B cell (primary cell): ENCODE results near the gene TOP2B. TPM values are rescaled to one million over a fixed set of nuclear protein-coding genes. Genes with fewer than 3 reads are reported as not detected.

ENCODE experiments used
- ATAC-seq: fragments of 200-7000 bp; cut with Tn5 transposase; one replicate; pipeline ENCODE4 v1.10.0; 2021; ENCODE audit warnings: low read depth, mild to moderate bottlenecking, moderate number of reproducible peaks, moderate library complexity
- CTCF ChIA-PET: fragments of 350-600 bp; sonication (Branson Sonifier 250); formaldehyde crosslinking; loops from one replicate; lab custom pipeline; 2021; ENCODE audit warnings: antibody characterized with exemption, inconsistent platforms; lab: Charles Lee
- POLR2A ChIA-PET: fragments of 350-600 bp; sonication (Branson Sonifier 250); formaldehyde crosslinking; loops from one replicate; lab custom pipeline; 2021; ENCODE audit warnings: antibody characterized with exemption; lab: Charles Lee
- DNase-seq: peaks from one replicate; pipeline ENCODE4 v3.0.0; 2013
- H2AFZ ChIP-seq: 2 replicates; pipeline ENCODE4 v1.6.1; 2012; ENCODE audit warnings: mild to moderate bottlenecking, low read depth, low read length; ENCODE audit not compliant: insufficient read depth, poor library complexity, severe bottlenecking
- H3K27ac ChIP-seq, 2 donors: 1 replicate in 1 of 2; 2 replicates in 1 of 2; pipeline ENCODE4 v1.5.1; 2012 to 2013; ENCODE audit warnings: low read length in 2 of 2, mild to moderate bottlenecking in 2 of 2, moderate library complexity in 1 of 2
- H3K27me3 ChIP-seq, 4 experiments: fragments of 200-600 bp in 1 of 4; sonication (generic) in 1 of 4; replicated peaks in 1 of 4; 1 replicate in 2 of 4; 2 replicates in 2 of 4; pipeline versions ENCODE4 v1.6.1 to v1.7.0; 2013 to 2016; ENCODE audit warnings: low read length in 3 of 4, mild to moderate bottlenecking in 2 of 4, mixed read lengths in 1 of 4, moderate library complexity in 1 of 4; ENCODE audit not compliant: insufficient read depth in 4 of 4, control insufficient read depth in 3 of 4; ENCODE audit errors: control extremely low read depth in 1 of 4
- H3K36me3 ChIP-seq, 2 experiments: replicated peaks in 1 of 2; 1 replicate in 1 of 2; 2 replicates in 1 of 2; pipeline versions ENCODE4 v1.6.1 to v1.7.1; 2013; ENCODE audit warnings: low read length in 1 of 2; ENCODE audit not compliant: insufficient read depth in 2 of 2, control insufficient read depth in 1 of 2; ENCODE audit errors: control extremely low read depth in 1 of 2, extremely low read depth in 1 of 2
- H3K4me1 ChIP-seq, 2 donors: fragments of 200-600 bp in 1 of 2; sonication (generic) in 1 of 2; 1 replicate in 1 of 2; 2 replicates in 1 of 2; pipeline versions ENCODE4 v1.5.1 to v1.6.1; 2013 to 2017; ENCODE audit warnings: low read length in 2 of 2; ENCODE audit not compliant: control insufficient read depth in 2 of 2, insufficient read depth in 2 of 2
- H3K4me2 ChIP-seq: replicated peaks from 2 replicates; pipeline ENCODE3; 2012; ENCODE audit warnings: mild to moderate bottlenecking, low read depth, low read length; ENCODE audit not compliant: poor library complexity, severe bottlenecking
- H3K4me3 ChIP-seq, 5 experiments: fragments of 200-600 bp in 1 of 5; sonication (generic) in 1 of 5; 1 replicate in 3 of 5; 2 replicates in 2 of 5; pipeline versions ENCODE4 v1.5.1 to v1.7.0; 2011 to 2016; ENCODE audit warnings: low read length in 4 of 5, mild to moderate bottlenecking in 4 of 5, low read depth in 2 of 5, control low read depth in 1 of 5, moderate library complexity in 1 of 5; ENCODE audit not compliant: insufficient read depth in 1 of 5; ENCODE audit errors: control extremely low read depth in 1 of 5, extremely low read depth in 1 of 5
- H3K79me2 ChIP-seq: fragments of 200-600 bp; sonication (generic); one replicate; pipeline ENCODE4 v1.6.0; 2016; ENCODE audit warnings: low read length; ENCODE audit not compliant: control insufficient read depth, insufficient read depth
- H3K9ac ChIP-seq: fragments of 200-600 bp; sonication (generic); 2 replicates; pipeline ENCODE4 v1.6.1; 2017; ENCODE audit warnings: mild to moderate bottlenecking, low read length, moderate library complexity
- H3K9me3 ChIP-seq, 3 donors: one replicate each; pipeline versions ENCODE4 v1.6.1 to v1.7.1; 2013; ENCODE audit warnings: low read length in 2 of 3; ENCODE audit not compliant: control insufficient read depth in 2 of 3, insufficient read depth in 1 of 3; ENCODE audit errors: control extremely low read depth in 1 of 3
- H4K20me1 ChIP-seq: 2 replicates; pipeline ENCODE4 v1.6.0; 2012; ENCODE audit warnings: mild to moderate bottlenecking, low read length; ENCODE audit not compliant: insufficient read depth, control insufficient read depth, poor library complexity, severe bottlenecking
- H3K27ac Mint-ChIP-seq: one replicate; pipeline ENCODE4 v1.8.0; 2021; ENCODE audit warnings: mixed read lengths
- H3K27me3 Mint-ChIP-seq: one replicate; pipeline ENCODE4 v1.8.0; 2021; ENCODE audit warnings: mixed read lengths
- H3K4me1 Mint-ChIP-seq: one replicate; pipeline ENCODE4 v1.8.0; 2021; ENCODE audit warnings: mixed read lengths
- H3K4me3 Mint-ChIP-seq: one replicate; pipeline ENCODE4 v1.8.0; 2021; ENCODE audit warnings: mixed read lengths
- H3K9me3 Mint-ChIP-seq: one replicate; pipeline ENCODE4 v1.8.0; 2022; ENCODE audit warnings: mixed read lengths; ENCODE audit not compliant: insufficient read depth
- EZH2 ChIP-seq: IDR thresholded peaks from 2 replicates; pipeline ENCODE4 v1.6.1; 2012; ENCODE audit warnings: borderline replicate concordance, low read depth, mild to moderate bottlenecking, moderate library complexity, low read length; ENCODE audit not compliant: insufficient read depth, poor library complexity, severe bottlenecking
- WGBS: methylation state at CpG from one replicate; pipeline ENCODE4 v1.1.5; 2013; ENCODE audit warnings: missing lambda C conversion rate; ENCODE audit not compliant: insufficient coverage; 5-methylcytosine and 5-hydroxymethylcytosine counted together
- intact Hi-C: fragments of 100-400 bp; cut with micrococcal nuclease; formaldehyde crosslinking; loops from one replicate; pipeline ENCODE4 v1.10.0; 2022
- polyA plus RNA-seq: library from polyadenylated mRNA; depleted of rRNA; stranded (reverse); fragments of >200 nt; gene quantifications from 2 replicates; pipeline ENCODE4 v1.2.3, GENCODE V29; 2012
- total RNA-seq, 2 donors: library from RNA; stranded (reverse); fragments of 120-200 nt in 1 of 2; gene quantifications; 1 replicate in 1 of 2; 2 replicates in 1 of 2; pipeline versions ENCODE4 v1.2.3 to v1.2.4, GENCODE V29; 2013 to 2022
- TF ChIP-seq, protein P1 (sequence below): fragments of 200-600 bp; IDR thresholded peaks from one replicate; pipeline ENCODE4 v1.8.0; 2022; ENCODE audit warnings: antibody characterized with exemption, mild to moderate bottlenecking

Gene TOP2B
- total and polyA plus RNA-seq, 2 donors (not counting 1 experiment from before 2014, with no cell fraction given), result 22.2 to 149 TPM

DNA sequence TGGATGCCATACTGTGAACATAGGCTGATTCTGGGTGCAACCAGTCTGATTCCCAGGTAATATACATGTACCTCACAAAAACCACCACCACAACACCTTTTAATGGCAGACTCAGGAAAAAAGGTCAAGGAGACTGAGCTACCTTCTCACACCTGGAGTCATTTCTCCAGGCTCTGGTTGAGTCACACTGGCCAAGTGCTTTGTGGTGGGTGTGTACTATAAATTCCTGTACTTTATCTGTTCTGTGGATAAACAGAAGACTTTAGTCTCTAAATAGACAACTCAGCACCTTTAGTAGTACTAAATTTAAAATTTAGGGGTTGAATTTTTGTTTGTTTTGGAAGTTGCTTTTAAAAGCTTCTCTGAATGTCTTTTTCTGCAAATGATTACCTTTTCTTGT lies 46.7 kb downstream of the TOP2B start:
- intact Hi-C loops, result no loop called here
- CTCF ChIA-PET, result interaction anchor here (1.4 kb wide), 1 partner anchor 23 kb away, joined by 3 read pairs; no protein-coding TSS in a partner anchor
- H3K27ac Mint-ChIP-seq, result no peak overlapping the region

DNA sequence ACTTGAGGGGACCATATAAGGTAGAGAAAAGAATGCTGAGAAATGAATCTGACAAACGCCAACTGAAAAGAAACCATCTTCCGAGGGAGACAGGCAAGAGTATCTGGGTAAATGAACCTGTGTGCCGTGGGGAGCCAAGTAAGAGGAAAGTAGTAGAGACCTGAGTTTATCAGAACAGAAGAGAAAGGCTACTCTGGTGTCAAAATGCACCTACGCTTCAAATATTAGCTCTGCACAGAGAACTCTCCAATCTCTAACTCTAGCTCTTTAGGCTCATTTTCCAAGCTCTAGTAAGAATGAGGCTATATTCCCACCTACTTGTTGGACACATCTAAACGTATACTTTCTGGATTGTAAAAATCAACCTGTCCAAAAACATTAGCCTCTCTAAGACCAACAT lies 53.5 kb downstream of the TOP2B start:
- intact Hi-C loops, result no loop called here
- no peaks in the 10 kb centered on the region for H3K9me3 Mint-ChIP-seq
- CTCF ChIA-PET, result interaction anchor here (0.7 kb wide), 2 partner anchors 36 to 212 kb away, joined by 3 to 4 read pairs; no protein-coding TSS in a partner anchor
- Histone ChIP-seq H3K36me3 (peaks cover 20 to 83% of the 10 kb centered on the region in 2 experiments), H3K4me2 (no peak overlapping the region), H3K4me1 (no peaks in the 10 kb centered on the region), H3K9me3 (no peaks in the 10 kb centered on the region), H3K4me3 (no peak overlapping the region), H2AFZ (no peak overlapping the region), H3K27me3 (no peaks in the 10 kb centered on the region), H3K79me2 (peaks cover 3% of the 10 kb centered on the region), H3K9ac (no peak overlapping the region), H3K27ac (no peak overlapping the region), H4K20me1 (peaks cover 6% of the 10 kb centered on the region)
- H3K27ac Mint-ChIP-seq, result no peak overlapping the region
- ATAC-seq (no peak), DNase-seq (no peak)
- no peak for TF ChIP-seq EZH2
- TF ChIP-seq, protein P1, sequence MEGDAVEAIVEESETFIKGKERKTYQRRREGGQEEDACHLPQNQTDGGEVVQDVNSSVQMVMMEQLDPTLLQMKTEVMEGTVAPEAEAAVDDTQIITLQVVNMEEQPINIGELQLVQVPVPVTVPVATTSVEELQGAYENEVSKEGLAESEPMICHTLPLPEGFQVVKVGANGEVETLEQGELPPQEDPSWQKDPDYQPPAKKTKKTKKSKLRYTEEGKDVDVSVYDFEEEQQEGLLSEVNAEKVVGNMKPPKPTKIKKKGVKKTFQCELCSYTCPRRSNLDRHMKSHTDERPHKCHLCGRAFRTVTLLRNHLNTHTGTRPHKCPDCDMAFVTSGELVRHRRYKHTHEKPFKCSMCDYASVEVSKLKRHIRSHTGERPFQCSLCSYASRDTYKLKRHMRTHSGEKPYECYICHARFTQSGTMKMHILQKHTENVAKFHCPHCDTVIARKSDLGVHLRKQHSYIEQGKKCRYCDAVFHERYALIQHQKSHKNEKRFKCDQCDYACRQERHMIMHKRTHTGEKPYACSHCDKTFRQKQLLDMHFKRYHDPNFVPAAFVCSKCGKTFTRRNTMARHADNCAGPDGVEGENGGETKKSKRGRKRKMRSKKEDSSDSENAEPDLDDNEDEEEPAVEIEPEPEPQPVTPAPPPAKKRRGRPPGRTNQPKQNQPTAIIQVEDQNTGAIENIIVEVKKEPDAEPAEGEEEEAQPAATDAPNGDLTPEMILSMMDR, result no peak
- H3K27me3 Mint-ChIP-seq, result no peaks in the 10 kb centered on the region
- POLR2A ChIA-PET, result no interaction called here
- no peak overlapping the region for H3K4me3 Mint-ChIP-seq
- H3K4me1 Mint-ChIP-seq, result no peaks in the 10 kb centered on the region
- 88% methylated on average over 4 of the region's 5 CpGs for WGBS

More for the DNA sequence above, 46.7 kb downstream of the TOP2B start:
- Histone ChIP-seq H3K27me3 (no peaks in the 10 kb centered on the region), H3K9ac (no peak overlapping the region), H3K27ac (no peak overlapping the region), H3K9me3 (no peaks in the 10 kb centered on the region), H4K20me1 (no peaks in the 10 kb centered on the region), H3K36me3 (peaks cover 6 to 57% of the 10 kb centered on the region in 2 experiments), H3K4me3 (no peak overlapping the region), H3K4me1 (no peaks in the 10 kb centered on the region), H3K79me2 (peaks cover 5% of the 10 kb centered on the region), H3K4me2 (no peak overlapping the region), H2AFZ (no peak overlapping the region)
- POLR2A ChIA-PET, result no interaction called here
- Mint-ChIP-seq H3K27me3 (no peaks in the 10 kb centered on the region), H3K9me3 (no peaks in the 10 kb centered on the region), H3K4me1 (no peaks in the 10 kb centered on the region), H3K4me3 (no peak overlapping the region)
- DNase-seq, result no peak
- no peak for ATAC-seq
- TF ChIP-seq EZH2, result no peak
- TF ChIP-seq, protein P1, result no peak
